Measurements from ENCODE around the gene TREH.
"Not testable (repeated sequence)": the region's sequence is repeated elsewhere in the genome, so short reads cannot be mapped to it uniquely, and the experiment has no call there.

GRCh38 chr11:118688339-118688738 is 8.9 kb upstream of the TREH start:
- not testable (repeated sequence) for TF ChIP-seq POLR2A (IDR thresholded peaks at IDR 0.05; ENCODE audit: low read depth, low read length); POLR2AphosphoS5 (IDR thresholded peaks at IDR 0.05; ENCODE audit: low read depth, low read length); TAF1 (IDR thresholded peaks at IDR 0.05; ENCODE audit: borderline replicate concordance, low read depth, low read length)
